IPS-20b (cell line): ENCODE measurements around the gene ZNF566.
A peak's percentile ranks its signal among the peaks of the same experiment; 100 is the strongest.
"Not testable (repeated sequence)": the region's sequence is repeated elsewhere in the genome, so short reads cannot be mapped to it uniquely, and the experiment has no call there.

Experiments used
- H3K27ac ChIP-seq: one replicate; pipeline ENCODE4 v1.5.1; 2013; ENCODE audit warnings: low read length
- H3K27me3 ChIP-seq: 2 replicates; pipeline ENCODE4 v1.6.1; 2013; ENCODE audit warnings: mild to moderate bottlenecking, low read length, inconsistent platforms; ENCODE audit not compliant: insufficient read depth
- H3K36me3 ChIP-seq: 2 replicates; pipeline ENCODE4 v1.6.1; 2013; ENCODE audit warnings: low read depth, mild to moderate bottlenecking, inconsistent platforms, low read length, moderate library complexity; ENCODE audit not compliant: insufficient read depth
- H3K4me1 ChIP-seq: 2 replicates; pipeline ENCODE4 v1.6.1; 2013; ENCODE audit warnings: mild to moderate bottlenecking, control low read depth, inconsistent platforms, low read length, moderate library complexity; ENCODE audit not compliant: insufficient read depth
- H3K4me3 ChIP-seq: 2 replicates; pipeline ENCODE4 v1.5.1; 2013; ENCODE audit warnings: mild to moderate bottlenecking, low read length, inconsistent platforms
- H3K9ac ChIP-seq: 2 replicates; pipeline ENCODE4 v1.6.1; 2013; ENCODE audit warnings: low read depth, mild to moderate bottlenecking, inconsistent platforms, low read length, moderate library complexity
- H3K9me3 ChIP-seq: 2 replicates; pipeline ENCODE4 v1.6.1; 2013; ENCODE audit warnings: mild to moderate bottlenecking, low read depth, low read length, inconsistent platforms; ENCODE audit not compliant: insufficient read depth

Gene ZNF566

GRCh38 chr19:36492689-36493453 is 3.5 kb upstream of the ZNF566 start:
- not testable (repeated sequence) for H3K27ac ChIP-seq, H3K9ac ChIP-seq, H3K4me1 ChIP-seq, H3K4me3 ChIP-seq, H3K36me3 ChIP-seq, H3K27me3 ChIP-seq
- peaks cover 26% of the 10 kb centered on the region for H3K9me3 ChIP-seq

- not testable (repeated sequence) for H3K27me3 ChIP-seq, H3K9ac ChIP-seq, H3K4me3 ChIP-seq, H3K27ac ChIP-seq, H3K36me3 ChIP-seq, H3K4me1 ChIP-seq
- H3K9me3 ChIP-seq: peaks cover 10% of the 10 kb centered on the region
These were observed 1.5 kb upstream of the ZNF566 start for GRCh38 chr19:36490846-36491245.

GRCh38 chr19:36489920-36490415 is 607 bp upstream of the ZNF566 start:
- no peaks in the 10 kb centered on the region for H3K36me3 ChIP-seq
- H3K9me3 ChIP-seq: peaks cover 10% of the 10 kb centered on the region
- H3K4me3 ChIP-seq: peak overlapping the region; percentile 86
- H3K9ac ChIP-seq: peak overlapping the region; percentile 90
- peak overlapping the region; percentile 80 for H3K27ac ChIP-seq
- H3K4me1 ChIP-seq: no peaks in the 10 kb centered on the region
- no peaks in the 10 kb centered on the region for H3K27me3 ChIP-seq

- peak overlapping the region; percentile 90 for H3K9ac ChIP-seq
- peaks cover 10% of the 10 kb centered on the region for H3K9me3 ChIP-seq
- no peaks in the 10 kb centered on the region for H3K36me3 ChIP-seq
- H3K4me3 ChIP-seq: peak overlapping the region; percentile 86
- no peaks in the 10 kb centered on the region for H3K27me3 ChIP-seq
- H3K4me1 ChIP-seq: no peaks in the 10 kb centered on the region
- H3K27ac ChIP-seq: no peak overlapping the region
These were observed 579 bp downstream of the ZNF566 start for GRCh38 chr19:36488846-36489117.

GRCh38 chr19:36488118-36488845 is 1.1 kb downstream of the ZNF566 start:
- no peak overlapping the region for H3K27ac ChIP-seq
- no peaks in the 10 kb centered on the region for H3K4me1 ChIP-seq
- H3K9ac ChIP-seq: peak overlapping the region; percentile 90
- no peaks in the 10 kb centered on the region for H3K27me3 ChIP-seq
- H3K9me3 ChIP-seq: peaks cover 10% of the 10 kb centered on the region
- H3K4me3 ChIP-seq: peak overlapping the region; percentile 86
- no peaks in the 10 kb centered on the region for H3K36me3 ChIP-seq

GRCh38 chr19:36483653-36484052 is 5.7 kb downstream of the ZNF566 start:
- Histone ChIP-seq H3K4me1 (no peaks in the 10 kb centered on the region), H3K9me3 (no peaks in the 10 kb centered on the region; the same call in 1 of the 2 replicates), H3K9ac (no peak overlapping the region), H3K27ac (no peak overlapping the region), H3K27me3 (no peaks in the 10 kb centered on the region), H3K4me3 (no peak overlapping the region), H3K36me3 (no peaks in the 10 kb centered on the region)

GRCh38 chr19:36482876-36483275 is 6.5 kb downstream of the ZNF566 start:
- H3K4me3 ChIP-seq: no peak overlapping the region
- H3K27me3 ChIP-seq: no peaks in the 10 kb centered on the region
- H3K9ac ChIP-seq: no peak overlapping the region
- H3K4me1 ChIP-seq: no peaks in the 10 kb centered on the region
- H3K9me3 ChIP-seq: no peaks in the 10 kb centered on the region; the same call in 1 of the 2 replicates
- H3K36me3 ChIP-seq: no peaks in the 10 kb centered on the region
- H3K27ac ChIP-seq: no peak overlapping the region

- no peaks in the 10 kb centered on the region for H3K4me1 ChIP-seq
- no peak overlapping the region for H3K9ac ChIP-seq
- peaks cover 11% of the 10 kb centered on the region; the same call in 1 of the 2 replicates for H3K36me3 ChIP-seq
- H3K27me3 ChIP-seq: no peaks in the 10 kb centered on the region
- no peak overlapping the region for H3K27ac ChIP-seq
- peaks cover 16% of the 10 kb centered on the region for H3K9me3 ChIP-seq
- H3K4me3 ChIP-seq: no peak overlapping the region
These were observed 29.3 kb downstream of the ZNF566 start for GRCh38 chr19:36460046-36460445.

- no peak overlapping the region for H3K9ac ChIP-seq
- H3K4me1 ChIP-seq: no peaks in the 10 kb centered on the region
- H3K9me3 ChIP-seq: peaks cover 32% of the 10 kb centered on the region
- no peak overlapping the region for H3K27ac ChIP-seq
- no peak overlapping the region for H3K4me3 ChIP-seq
- peaks cover 21% of the 10 kb centered on the region for H3K36me3 ChIP-seq
- no peaks in the 10 kb centered on the region for H3K27me3 ChIP-seq
These were observed 32.5 kb downstream of the ZNF566 start for GRCh38 chr19:36456831-36457230.

GRCh38 chr19:36449059-36449670 is 40.2 kb downstream of the ZNF566 start:
- H3K4me1 ChIP-seq: no peaks in the 10 kb centered on the region
- no peak overlapping the region for H3K27ac ChIP-seq
- H3K9me3 ChIP-seq: peaks cover 78% of the 10 kb centered on the region
- no peaks in the 10 kb centered on the region for H3K27me3 ChIP-seq
- H3K9ac ChIP-seq: no peak overlapping the region
- peaks cover 58% of the 10 kb centered on the region for H3K36me3 ChIP-seq
- no peak overlapping the region; the same call in 1 of the 2 replicates for H3K4me3 ChIP-seq

- Histone ChIP-seq H3K36me3 (no peaks in the 10 kb centered on the region), H3K4me3 (no peak overlapping the region), H3K27me3 (no peaks in the 10 kb centered on the region), H3K9ac (no peak overlapping the region), H3K9me3 (peaks cover 54% of the 10 kb centered on the region), H3K27ac (no peak overlapping the region), H3K4me1 (no peaks in the 10 kb centered on the region)
These were observed 48.0 kb downstream of the ZNF566 start for GRCh38 chr19:36441339-36441738.

- Histone ChIP-seq H3K9ac (no peak overlapping the region), H3K27me3 (no peaks in the 10 kb centered on the region), H3K4me1 (no peaks in the 10 kb centered on the region), H3K9me3 (peaks cover 51% of the 10 kb centered on the region), H3K4me3 (no peak overlapping the region), H3K27ac (no peak overlapping the region), H3K36me3 (no peaks in the 10 kb centered on the region)
These were observed 52.8 kb downstream of the ZNF566 start for GRCh38 chr19:36436531-36436930.
